Endometrial microvascular endothelial cells (primary cell): Measurements from ENCODE around the gene NPTXR. TPM values are rescaled to one million over a fixed set of nuclear protein-coding genes. Genes with fewer than 3 reads are reported as not detected.

Experiments used
- in situ Hi-C: cut with HindIII; loops from 2 replicates; pipeline ENCODE4 v1.10.0; 2017; ENCODE audit warnings: low sequenced_read_pairs, low pct_unique_long_range_greater_than_20kb; ENCODE audit errors: inconsistent ontology term
- total RNA-seq: library from RNA; depleted of rRNA; stranded (reverse); fragments of >200 nt; gene quantifications from one replicate; pipeline ENCODE4 v1.2.3, GENCODE V29; 2015; ENCODE audit errors: inconsistent ontology term

Gene NPTXR
- total RNA-seq, 1 donor from 2014 or later, result under 0.01 TPM

GRCh38 chr22:38837414-38837928, 6.4 kb downstream of the NPTXR start:
- in situ Hi-C loops, result no loop called here

GRCh38 chr22:38835888-38836301, 7.9 kb downstream of the NPTXR start:
- in situ Hi-C loops, result no loop called here

GRCh38 chr22:38834991-38835390, 8.8 kb downstream of the NPTXR start:
- in situ Hi-C loops, result no loop called here

GRCh38 chr22:38834215-38834953, 9.4 kb downstream of the NPTXR start:
- in situ Hi-C loops, result no loop called here

- in situ Hi-C loops, result no loop called here
These were observed 10.8 kb downstream of the NPTXR start for GRCh38 chr22:38833061-38833460.

GRCh38 chr22:38832005-38832978, 11.5 kb downstream of the NPTXR start:
- in situ Hi-C loops, result no loop called here

GRCh38 chr22:38831166-38831945, 12.5 kb downstream of the NPTXR start:
- in situ Hi-C loops, result no loop called here

- in situ Hi-C loops, result no loop called here
These were observed 13.1 kb downstream of the NPTXR start for GRCh38 chr22:38830845-38831108.

- in situ Hi-C loops, result no loop called here
These were observed 13.6 kb downstream of the NPTXR start for GRCh38 chr22:38830026-38830844.

- in situ Hi-C loops, result no loop called here
These were observed 14.3 kb downstream of the NPTXR start for GRCh38 chr22:38829485-38829884.

GRCh38 chr22:38828616-38829205, 15.1 kb downstream of the NPTXR start:
- in situ Hi-C loops, result no loop called here

GRCh38 chr22:38828191-38828590, 15.6 kb downstream of the NPTXR start:
- in situ Hi-C loops, result no loop called here

GRCh38 chr22:38827510-38827909, 16.3 kb downstream of the NPTXR start:
- in situ Hi-C loops, result no loop called here

GRCh38 chr22:38826801-38827200, 17.0 kb downstream of the NPTXR start:
- in situ Hi-C loops, result no loop called here

- in situ Hi-C loops, result no loop called here
These were observed 17.4 kb downstream of the NPTXR start for GRCh38 chr22:38826386-38826785.

- in situ Hi-C loops, result no loop called here
These were observed 19.2 kb downstream of the NPTXR start for GRCh38 chr22:38824585-38824984.

- in situ Hi-C loops, result no loop called here
These were observed 20.2 kb downstream of the NPTXR start for GRCh38 chr22:38823637-38824036.

GRCh38 chr22:38823076-38823475, 20.8 kb downstream of the NPTXR start:
- in situ Hi-C loops, result no loop called here
